ENCODE data around the gene TACC2.

TACC2 gene

GRCh38 chr10:122255509-122256301 lies 266.7 kb downstream of the TACC2 start:
- H2AFZ ChIP-seq (ENCODE audit: low read depth, low read length, severe bottlenecking), result no peak overlapping the region
- no peak overlapping the region for H3K27ac ChIP-seq (ENCODE audit: low read depth, low read length)
- no peak overlapping the region for H3K9ac ChIP-seq (ENCODE audit: low read length)
- H4K20me1 ChIP-seq (ENCODE audit: low read depth, low read length), result no peaks in the 10 kb centered on the region
- no peaks in the 10 kb centered on the region for H3K9me3 ChIP-seq (ENCODE audit: insufficient read depth, low read length)
- TF ChIP-seq EZH2phosphoT487 (conservative IDR thresholded peaks at IDR 0.05; ENCODE audit: low read length), result no peak
- no peak for TF ChIP-seq CTCF (IDR thresholded peaks at IDR 0.05; ENCODE audit: insufficient read depth, low read length, poor library complexity, severe bottlenecking)
- no peaks in the 10 kb centered on the region for H3K79me2 ChIP-seq (ENCODE audit: insufficient read depth, low read length)
- no peak overlapping the region for H3K4me3 ChIP-seq (ENCODE audit: insufficient read depth, low read length, poor library complexity, severe bottlenecking)
- no peak overlapping the region for H3K4me2 ChIP-seq (ENCODE audit: low read depth, low read length, poor library complexity, severe bottlenecking)
- no peaks in the 10 kb centered on the region for H3K36me3 ChIP-seq (ENCODE audit: low read length)
- H3F3A ChIP-seq (ENCODE audit: insufficient read depth), result no peaks in the 10 kb centered on the region
- H3K9me2 ChIP-seq (replicated peaks; ENCODE audit: insufficient read depth, low read length), result no peaks in the 10 kb centered on the region
- no peaks in the 10 kb centered on the region for H3K27me3 ChIP-seq (ENCODE audit: low read length)

- H4K20me1 ChIP-seq (ENCODE audit: low read depth, low read length), result no peaks in the 10 kb centered on the region
- H3K4me3 ChIP-seq (ENCODE audit: insufficient read depth, low read length, poor library complexity, severe bottlenecking), result no peak overlapping the region
- H3K9ac ChIP-seq (ENCODE audit: low read length), result no peak overlapping the region
- H3K4me2 ChIP-seq (ENCODE audit: low read depth, low read length, poor library complexity, severe bottlenecking), result no peak overlapping the region
- no peak overlapping the region for H2AFZ ChIP-seq (ENCODE audit: low read depth, low read length, severe bottlenecking)
- no peaks in the 10 kb centered on the region for H3K79me2 ChIP-seq (ENCODE audit: insufficient read depth, low read length)
- H3K9me3 ChIP-seq (ENCODE audit: insufficient read depth, low read length), result 0 out of 2 replicates have a peak, but pooled peaks cover 5% of the 10 kb centered on the region
- H3F3A ChIP-seq (ENCODE audit: insufficient read depth), result no peaks in the 10 kb centered on the region
- no peaks in the 10 kb centered on the region for H3K36me3 ChIP-seq (ENCODE audit: low read length)
- H3K9me2 ChIP-seq (replicated peaks; ENCODE audit: insufficient read depth, low read length), result no peaks in the 10 kb centered on the region
- no peaks in the 10 kb centered on the region for H3K27me3 ChIP-seq (ENCODE audit: low read length)
- H3K27ac ChIP-seq (ENCODE audit: low read depth, low read length), result no peak overlapping the region
- no peak for TF ChIP-seq EZH2phosphoT487 (conservative IDR thresholded peaks at IDR 0.05; ENCODE audit: low read length)
- TF ChIP-seq CTCF (IDR thresholded peaks at IDR 0.05; ENCODE audit: insufficient read depth, low read length, poor library complexity, severe bottlenecking), result no peak
Observed at GRCh38 chr10:122257041-122257440, 268.1 kb downstream of the TACC2 start.

GRCh38 chr10:122258136-122259074 lies 269.4 kb downstream of the TACC2 start:
- no peak overlapping the region for H3K4me2 ChIP-seq (ENCODE audit: low read depth, low read length, poor library complexity, severe bottlenecking)
- H3K9ac ChIP-seq (ENCODE audit: low read length), result no peak overlapping the region

More at GRCh38 chr10:122258136-122259074, 269.4 kb downstream of the TACC2 start:
- TF ChIP-seq CTCF (IDR thresholded peaks at IDR 0.05; ENCODE audit: insufficient read depth, low read length, poor library complexity, severe bottlenecking) (no peak), EZH2phosphoT487 (conservative IDR thresholded peaks at IDR 0.05; ENCODE audit: low read length) (no peak)
- Histone ChIP-seq H3K27me3 (ENCODE audit: low read length) (no peaks in the 10 kb centered on the region), H3K9me2 (replicated peaks; ENCODE audit: insufficient read depth, low read length) (no peaks in the 10 kb centered on the region), H3F3A (ENCODE audit: insufficient read depth) (no peaks in the 10 kb centered on the region), H3K9me3 (ENCODE audit: insufficient read depth, low read length) (0 out of 2 replicates have a peak, but pooled peaks cover 5% of the 10 kb centered on the region), H2AFZ (ENCODE audit: low read depth, low read length, severe bottlenecking) (no peak overlapping the region), H4K20me1 (ENCODE audit: low read depth, low read length) (no peaks in the 10 kb centered on the region), H3K27ac (ENCODE audit: low read depth, low read length) (no peak overlapping the region), H3K79me2 (ENCODE audit: insufficient read depth, low read length) (no peaks in the 10 kb centered on the region), H3K36me3 (ENCODE audit: low read length) (no peaks in the 10 kb centered on the region), H3K4me3 (ENCODE audit: insufficient read depth, low read length, poor library complexity, severe bottlenecking) (no peak overlapping the region)
